Choroid plexus epithelial cell (primary cell): Measurements from ENCODE around the gene AURKA.

Experiments used
- DNase-seq: peaks from one replicate; pipeline ENCODE4 v3.0.0-alpha.2; 2010; ENCODE audit warnings: low read depth
- H3K4me3 ChIP-seq: 2 replicates; pipeline ENCODE4 v1.5.1; 2011; ENCODE audit warnings: low read depth, mild to moderate bottlenecking, control low read depth, low read length, moderate library complexity
- TF ChIP-seq, protein P1 (sequence below): conservative IDR thresholded peaks from 2 replicates; pipeline ENCODE4 v1.5.1; 2011; ENCODE audit warnings: low read depth, mild to moderate bottlenecking, control low read depth, inconsistent platforms, low read length, moderate library complexity

AURKA gene

DNA sequence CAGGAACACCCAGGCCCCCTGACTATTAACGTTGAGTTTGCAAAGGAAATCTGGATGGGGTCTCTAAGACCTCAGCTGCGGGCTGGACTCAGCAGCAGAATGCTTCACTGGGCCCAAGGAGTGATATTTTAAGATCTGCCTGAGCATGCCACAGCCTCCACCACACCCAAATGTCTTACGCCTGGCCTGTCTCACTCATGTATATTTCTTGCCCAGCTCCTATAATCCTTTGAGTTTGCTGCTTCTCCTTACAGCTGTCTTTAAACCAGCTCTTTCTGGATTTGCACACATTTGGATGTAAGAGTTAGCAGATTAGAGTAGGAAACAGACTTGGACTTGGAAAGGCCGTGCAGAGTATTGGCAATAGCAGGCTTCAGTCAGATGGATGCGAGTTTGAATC lies 36.4 kb upstream of the AURKA start:
- no peak for DNase-seq
- no peak overlapping the region for H3K4me3 ChIP-seq
- TF ChIP-seq, protein P1, sequence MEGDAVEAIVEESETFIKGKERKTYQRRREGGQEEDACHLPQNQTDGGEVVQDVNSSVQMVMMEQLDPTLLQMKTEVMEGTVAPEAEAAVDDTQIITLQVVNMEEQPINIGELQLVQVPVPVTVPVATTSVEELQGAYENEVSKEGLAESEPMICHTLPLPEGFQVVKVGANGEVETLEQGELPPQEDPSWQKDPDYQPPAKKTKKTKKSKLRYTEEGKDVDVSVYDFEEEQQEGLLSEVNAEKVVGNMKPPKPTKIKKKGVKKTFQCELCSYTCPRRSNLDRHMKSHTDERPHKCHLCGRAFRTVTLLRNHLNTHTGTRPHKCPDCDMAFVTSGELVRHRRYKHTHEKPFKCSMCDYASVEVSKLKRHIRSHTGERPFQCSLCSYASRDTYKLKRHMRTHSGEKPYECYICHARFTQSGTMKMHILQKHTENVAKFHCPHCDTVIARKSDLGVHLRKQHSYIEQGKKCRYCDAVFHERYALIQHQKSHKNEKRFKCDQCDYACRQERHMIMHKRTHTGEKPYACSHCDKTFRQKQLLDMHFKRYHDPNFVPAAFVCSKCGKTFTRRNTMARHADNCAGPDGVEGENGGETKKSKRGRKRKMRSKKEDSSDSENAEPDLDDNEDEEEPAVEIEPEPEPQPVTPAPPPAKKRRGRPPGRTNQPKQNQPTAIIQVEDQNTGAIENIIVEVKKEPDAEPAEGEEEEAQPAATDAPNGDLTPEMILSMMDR: no peak

GRCh38 chr20:56427797-56428196 lies 35.8 kb upstream of the AURKA start:
- TF ChIP-seq, protein P1: no peak
- H3K4me3 ChIP-seq: no peak overlapping the region
- DNase-seq: no peak

GRCh38 chr20:56426926-56427325 lies 34.9 kb upstream of the AURKA start:
- DNase-seq: no peak
- TF ChIP-seq, protein P1: no peak
- no peak overlapping the region for H3K4me3 ChIP-seq

DNA sequence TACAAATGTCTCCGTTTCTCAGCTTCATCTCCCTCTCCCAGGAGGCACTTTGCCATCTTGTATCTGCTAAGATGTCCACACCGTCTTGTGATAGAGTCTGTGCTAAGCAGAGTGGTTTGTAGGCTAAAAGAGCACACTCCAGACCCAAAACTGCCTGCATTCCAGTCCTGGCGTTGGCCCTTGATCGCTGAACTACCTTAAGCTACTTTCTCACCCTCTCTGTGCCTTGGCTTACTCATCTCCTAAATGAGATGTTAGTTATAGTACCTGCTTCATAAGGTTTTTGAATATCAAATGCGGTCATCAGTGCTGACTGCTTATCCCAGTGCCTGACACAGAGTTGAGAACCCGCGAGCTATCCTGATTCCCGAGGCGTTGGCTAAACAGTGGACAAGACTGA lies 34.0 kb upstream of the AURKA start:
- TF ChIP-seq, protein P1: no peak
- no peak overlapping the region for H3K4me3 ChIP-seq
- no peak for DNase-seq

GRCh38 chr20:56424931-56425330 lies 32.9 kb upstream of the AURKA start:
- no peak overlapping the region for H3K4me3 ChIP-seq
- TF ChIP-seq, protein P1: no peak
- no peak for DNase-seq

GRCh38 chr20:56423886-56424285 lies 31.9 kb upstream of the AURKA start:
- DNase-seq: no peak
- TF ChIP-seq, protein P1: no peak
- no peak overlapping the region for H3K4me3 ChIP-seq

DNA sequence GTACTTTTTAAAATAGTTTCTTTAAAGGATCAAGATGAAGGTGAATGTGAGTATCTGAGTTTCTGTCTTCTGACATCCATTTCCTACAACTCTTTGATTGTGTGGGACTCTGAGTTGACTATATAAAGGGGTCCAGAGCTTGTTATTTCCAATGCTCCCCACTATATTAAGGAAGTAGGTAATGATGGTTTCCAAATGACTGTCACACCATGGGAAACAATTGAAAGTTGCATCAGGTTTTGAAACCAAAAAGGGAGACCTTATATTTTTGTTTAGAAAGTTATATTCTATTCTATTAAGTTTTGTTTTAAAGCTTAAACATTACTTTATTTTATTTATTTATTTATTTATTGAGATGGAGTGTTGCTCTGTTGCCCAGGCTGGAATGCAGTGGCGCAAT lies 31.2 kb upstream of the AURKA start:
- no peak for DNase-seq
- H3K4me3 ChIP-seq: no peak overlapping the region

More for the DNA sequence above, 31.2 kb upstream of the AURKA start:
- TF ChIP-seq, protein P1: no peak
